ENCODE measurements around the gene KIF21A. TPM values are rescaled to one million over a fixed set of nuclear protein-coding genes. Genes with fewer than 3 reads are reported as not detected.

Gene KIF21A
- total RNA-seq, 1 donor from 2014 or later: 3.9 TPM

DNA sequence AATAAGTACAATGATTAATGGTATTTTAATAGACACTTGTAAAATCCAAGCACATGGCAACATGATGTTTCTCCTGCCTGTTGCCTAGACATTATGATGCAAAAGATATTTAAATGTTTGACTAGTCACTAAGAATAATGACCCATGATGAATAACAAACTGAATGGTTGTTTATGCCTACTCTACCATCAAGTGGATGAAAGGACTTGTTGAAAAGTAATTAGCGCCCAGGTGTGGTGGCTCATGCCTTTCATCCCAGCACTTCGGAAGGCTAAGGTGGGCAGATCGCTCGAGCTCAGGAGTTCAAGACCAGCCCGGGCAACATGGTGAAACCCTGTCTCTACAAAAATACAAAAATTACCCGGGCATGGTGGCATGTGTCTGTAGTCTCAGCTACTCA is 30.7 kb downstream of the KIF21A start:
- Mint-ChIP-seq H3K9me3 (ENCODE audit: unreplicated experiment) (no peaks in the 10 kb centered on the region), H3K36me3 (ENCODE audit: unreplicated experiment) (no peaks in the 10 kb centered on the region), H3K27ac (ENCODE audit: unreplicated experiment) (no peak overlapping the region), H3K4me3 (ENCODE audit: unreplicated experiment) (no peak overlapping the region), H3K27me3 (ENCODE audit: unreplicated experiment) (no peaks in the 10 kb centered on the region), H3K4me1 (ENCODE audit: unreplicated experiment) (no peaks in the 10 kb centered on the region)
- TF ChIP-seq, protein P1, sequence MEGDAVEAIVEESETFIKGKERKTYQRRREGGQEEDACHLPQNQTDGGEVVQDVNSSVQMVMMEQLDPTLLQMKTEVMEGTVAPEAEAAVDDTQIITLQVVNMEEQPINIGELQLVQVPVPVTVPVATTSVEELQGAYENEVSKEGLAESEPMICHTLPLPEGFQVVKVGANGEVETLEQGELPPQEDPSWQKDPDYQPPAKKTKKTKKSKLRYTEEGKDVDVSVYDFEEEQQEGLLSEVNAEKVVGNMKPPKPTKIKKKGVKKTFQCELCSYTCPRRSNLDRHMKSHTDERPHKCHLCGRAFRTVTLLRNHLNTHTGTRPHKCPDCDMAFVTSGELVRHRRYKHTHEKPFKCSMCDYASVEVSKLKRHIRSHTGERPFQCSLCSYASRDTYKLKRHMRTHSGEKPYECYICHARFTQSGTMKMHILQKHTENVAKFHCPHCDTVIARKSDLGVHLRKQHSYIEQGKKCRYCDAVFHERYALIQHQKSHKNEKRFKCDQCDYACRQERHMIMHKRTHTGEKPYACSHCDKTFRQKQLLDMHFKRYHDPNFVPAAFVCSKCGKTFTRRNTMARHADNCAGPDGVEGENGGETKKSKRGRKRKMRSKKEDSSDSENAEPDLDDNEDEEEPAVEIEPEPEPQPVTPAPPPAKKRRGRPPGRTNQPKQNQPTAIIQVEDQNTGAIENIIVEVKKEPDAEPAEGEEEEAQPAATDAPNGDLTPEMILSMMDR (IDR thresholded peaks at IDR 0.05): no peak
- no peak for DNase-seq (ENCODE audit: extremely low spot score, unreplicated experiment)

GRCh38 chr12:39406262-39406661 is 36.7 kb downstream of the KIF21A start:
- Mint-ChIP-seq H3K4me1 (ENCODE audit: unreplicated experiment) (no peaks in the 10 kb centered on the region), H3K27me3 (ENCODE audit: unreplicated experiment) (no peaks in the 10 kb centered on the region), H3K4me3 (ENCODE audit: unreplicated experiment) (no peak overlapping the region), H3K36me3 (ENCODE audit: unreplicated experiment) (no peaks in the 10 kb centered on the region), H3K27ac (ENCODE audit: unreplicated experiment) (no peak overlapping the region), H3K9me3 (ENCODE audit: unreplicated experiment) (no peaks in the 10 kb centered on the region)
- TF ChIP-seq, protein P1 (IDR thresholded peaks at IDR 0.05): no peak
- no peak for DNase-seq (ENCODE audit: extremely low spot score, unreplicated experiment)

GRCh38 chr12:39405580-39405979 is 37.3 kb downstream of the KIF21A start:
- no peak for DNase-seq (ENCODE audit: extremely low spot score, unreplicated experiment)
- no peaks in the 10 kb centered on the region for H3K27me3 Mint-ChIP-seq (ENCODE audit: unreplicated experiment)
- TF ChIP-seq, protein P1 (IDR thresholded peaks at IDR 0.05): no peak
- H3K27ac Mint-ChIP-seq (ENCODE audit: unreplicated experiment): no peak overlapping the region
- H3K4me3 Mint-ChIP-seq (ENCODE audit: unreplicated experiment): no peak overlapping the region
- no peaks in the 10 kb centered on the region for H3K36me3 Mint-ChIP-seq (ENCODE audit: unreplicated experiment)
- no peaks in the 10 kb centered on the region for H3K9me3 Mint-ChIP-seq (ENCODE audit: unreplicated experiment)
- H3K4me1 Mint-ChIP-seq (ENCODE audit: unreplicated experiment): no peaks in the 10 kb centered on the region

- TF ChIP-seq, protein P1 (IDR thresholded peaks at IDR 0.05): no peak
- Mint-ChIP-seq H3K9me3 (ENCODE audit: unreplicated experiment) (no peaks in the 10 kb centered on the region), H3K36me3 (ENCODE audit: unreplicated experiment) (no peaks in the 10 kb centered on the region), H3K27ac (ENCODE audit: unreplicated experiment) (no peak overlapping the region), H3K4me3 (ENCODE audit: unreplicated experiment) (no peak overlapping the region), H3K27me3 (ENCODE audit: unreplicated experiment) (no peaks in the 10 kb centered on the region), H3K4me1 (ENCODE audit: unreplicated experiment) (no peaks in the 10 kb centered on the region)
- no peak for DNase-seq (ENCODE audit: extremely low spot score, unreplicated experiment)
Measured at GRCh38 chr12:39404000-39404399, 38.9 kb downstream of the KIF21A start.

- H3K36me3 Mint-ChIP-seq (ENCODE audit: unreplicated experiment): no peaks in the 10 kb centered on the region
- no peak overlapping the region for H3K4me3 Mint-ChIP-seq (ENCODE audit: unreplicated experiment)
- H3K4me1 Mint-ChIP-seq (ENCODE audit: unreplicated experiment): no peaks in the 10 kb centered on the region
- no peaks in the 10 kb centered on the region for H3K27me3 Mint-ChIP-seq (ENCODE audit: unreplicated experiment)
- TF ChIP-seq, protein P1 (IDR thresholded peaks at IDR 0.05): no peak
- DNase-seq (ENCODE audit: extremely low spot score, unreplicated experiment): no peak
- H3K9me3 Mint-ChIP-seq (ENCODE audit: unreplicated experiment): no peaks in the 10 kb centered on the region
- H3K27ac Mint-ChIP-seq (ENCODE audit: unreplicated experiment): no peak overlapping the region
Measured at GRCh38 chr12:39403376-39403775, 39.5 kb downstream of the KIF21A start.
